ENCODE data around the gene PROP1. TPM values are rescaled to one million over a fixed set of nuclear protein-coding genes. Genes with fewer than 3 reads are reported as not detected.
"Not testable (repeated sequence)": the region's sequence is repeated elsewhere in the genome, so short reads cannot be mapped to it uniquely, and the experiment has no call there.

The PROP1 gene
- total and polyA plus RNA-seq, 2 donors: not detected

- not testable (repeated sequence) for H3K4me1 ChIP-seq (ENCODE audit: insufficient read depth); H3K27ac ChIP-seq (ENCODE audit: low read depth); H3K36me3 ChIP-seq (ENCODE audit: insufficient read depth); H3K4me3 ChIP-seq (ENCODE audit: low read depth, low read length)
- peak; percentile 1 for DNase-seq (ENCODE audit: extremely low spot score)
- WGBS: 44% methylated on average over 10 of the region's 10 CpGs
Measured at GRCh38 chr5:177947912-177948311, 48.1 kb downstream of the PROP1 start.

- H3K4me3 ChIP-seq (ENCODE audit: low read depth, low read length); H3K27ac ChIP-seq (ENCODE audit: low read depth): not testable (repeated sequence)
Measured at GRCh38 chr5:177945601-177946283, 50.3 kb downstream of the PROP1 start.

GRCh38 chr5:177945145-177945544, 50.9 kb downstream of the PROP1 start:
- not testable (repeated sequence) for H3K4me1 ChIP-seq (ENCODE audit: insufficient read depth)
- WGBS: 94% methylated on average over 13 of the region's 13 CpGs

More at GRCh38 chr5:177945601-177946283, 50.3 kb downstream of the PROP1 start:
- not testable (repeated sequence) for DNase-seq (ENCODE audit: extremely low spot score); H3K4me1 ChIP-seq (ENCODE audit: insufficient read depth); H3K36me3 ChIP-seq (ENCODE audit: insufficient read depth)
- 87% methylated on average over 10 of the region's 12 CpGs for WGBS

GRCh38 chr5:177943805-177944736, 52.0 kb downstream of the PROP1 start:
- peak overlapping the region; percentile 51 for H3K4me3 ChIP-seq (ENCODE audit: low read depth, low read length)
- H3K4me1 ChIP-seq (ENCODE audit: insufficient read depth); H3K27ac ChIP-seq (ENCODE audit: low read depth); H3K36me3 ChIP-seq (ENCODE audit: insufficient read depth); DNase-seq (ENCODE audit: extremely low spot score): not testable (repeated sequence)
- WGBS: 4% methylated on average over 46 of the region's 66 CpGs

More at GRCh38 chr5:177945145-177945544, 50.9 kb downstream of the PROP1 start:
- H3K4me3 ChIP-seq (ENCODE audit: low read depth, low read length); H3K36me3 ChIP-seq (ENCODE audit: insufficient read depth); H3K27ac ChIP-seq (ENCODE audit: low read depth); DNase-seq (ENCODE audit: extremely low spot score): not testable (repeated sequence)

GRCh38 chr5:177942896-177943295, 53.1 kb downstream of the PROP1 start:
- H3K27ac ChIP-seq (ENCODE audit: low read depth); H3K4me1 ChIP-seq (ENCODE audit: insufficient read depth); DNase-seq (ENCODE audit: extremely low spot score); H3K36me3 ChIP-seq (ENCODE audit: insufficient read depth); H3K4me3 ChIP-seq (ENCODE audit: low read depth, low read length): not testable (repeated sequence)
- 37% methylated on average over 2 of the region's 3 CpGs for WGBS

Other genes starting within 250 kb of the PROP1 start
- not detected for gene FAM153A, start 213.3 kb downstream of the PROP1 start, total RNA-seq
- gene FAM153A, start 213.3 kb downstream of the PROP1 start, polyA plus RNA-seq: 0.66 TPM
- 4.2 TPM for gene N4BP3, start 117.3 kb upstream of the PROP1 start, total RNA-seq
- 2.4 TPM for gene N4BP3, start 117.3 kb upstream of the PROP1 start, polyA plus RNA-seq
- 18.1 TPM for gene RMND5B, start 134.8 kb upstream of the PROP1 start, total RNA-seq
- 48.3 TPM for gene RMND5B, start 134.8 kb upstream of the PROP1 start, polyA plus RNA-seq
- 44.0 TPM for gene NHP2, start 157.6 kb upstream of the PROP1 start, total RNA-seq
- 203 TPM for gene NHP2, start 157.6 kb upstream of the PROP1 start, polyA plus RNA-seq
- gene GMCL2, start 191.1 kb upstream of the PROP1 start, total RNA-seq: 0.16 TPM
- not detected for gene GMCL2, start 191.1 kb upstream of the PROP1 start, polyA plus RNA-seq
- 46.3 TPM for gene HNRNPAB, start 208.3 kb upstream of the PROP1 start, total RNA-seq
- gene HNRNPAB, start 208.3 kb upstream of the PROP1 start, polyA plus RNA-seq: 109 TPM
- 49.1 TPM for gene PHYKPL, start 236.6 kb upstream of the PROP1 start, total RNA-seq
- gene PHYKPL, start 236.6 kb upstream of the PROP1 start, polyA plus RNA-seq: 40.3 TPM

Measured in urinary bladder (tissue), 4 donors.